HG03460 (cell line): ENCODE measurements around the gene ANKRD31.
A peak's percentile ranks its signal among the peaks of the same experiment; 100 is the strongest.

ENCODE experiments used
- ATAC-seq: cut with Tn5 transposase; IDR thresholded peaks from one replicate; pipeline ENCODE4 v1.9.1; 2021; ENCODE audit not compliant: unreplicated experiment

The ANKRD31 gene

GRCh38 chr5:75071100-75071499, 165.6 kb downstream of the ANKRD31 start:
- ATAC-seq: no peak

GRCh38 chr5:75067434-75067833, 169.2 kb downstream of the ANKRD31 start:
- no peak for ATAC-seq

GRCh38 chr5:75062925-75063531, 173.7 kb downstream of the ANKRD31 start:
- no peak for ATAC-seq

- ATAC-seq: no peak
These were observed 176.6 kb downstream of the ANKRD31 start for GRCh38 chr5:75059912-75060545.

GRCh38 chr5:75058986-75059535, 177.6 kb downstream of the ANKRD31 start:
- no peak for ATAC-seq

GRCh38 chr5:75057561-75057960, 179.1 kb downstream of the ANKRD31 start:
- ATAC-seq: no peak

- ATAC-seq: no peak
These were observed 180.9 kb downstream of the ANKRD31 start for GRCh38 chr5:75055727-75056144.

GRCh38 chr5:75054134-75054930, 182.3 kb downstream of the ANKRD31 start:
- ATAC-seq: no peak

GRCh38 chr5:75053304-75054133, 183.2 kb downstream of the ANKRD31 start:
- ATAC-seq: no peak

GRCh38 chr5:75053054-75053303, 183.7 kb downstream of the ANKRD31 start:
- no peak for ATAC-seq

- no peak for ATAC-seq
These were observed 184.3 kb downstream of the ANKRD31 start, which contains the start of gene GCNT4 for GRCh38 chr5:75052192-75053053. GCNT4 (minus strand) TSS chr5:75052558; CDS start chr5:75030037, 22,521 bp downstream.

- no peak for ATAC-seq
These were observed 185.4 kb downstream of the ANKRD31 start for GRCh38 chr5:75051217-75051751.

- no peak for ATAC-seq
These were observed 186.3 kb downstream of the ANKRD31 start for GRCh38 chr5:75050415-75050814.

- no peak for ATAC-seq
These were observed 187.0 kb downstream of the ANKRD31 start for GRCh38 chr5:75049456-75050351.

- peak; percentile 48 for ATAC-seq
These were observed 188.2 kb downstream of the ANKRD31 start for GRCh38 chr5:75048457-75048953.

- no peak for ATAC-seq
These were observed 189.3 kb downstream of the ANKRD31 start for GRCh38 chr5:75047356-75047755.

GRCh38 chr5:75046366-75047142, 190.1 kb downstream of the ANKRD31 start:
- ATAC-seq: no peak

GRCh38 chr5:75045071-75045470, 191.6 kb downstream of the ANKRD31 start:
- ATAC-seq: no peak
